NCI-H748 treated with DMSO at 0.1 percent for 48 hours (cell line): ENCODE measurements around the gene FGD2.
"Not testable (repeated sequence)": the region's sequence is repeated elsewhere in the genome, so short reads cannot be mapped to it uniquely, and the experiment has no call there.

Source experiments
- DNase-seq: peaks from one replicate; lab custom pipeline; 2025; lab: John Stamatoyannopoulos, UW

FGD2 gene

GRCh38 chr6:37058984-37059343 lies 53.5 kb downstream of the FGD2 start:
- DNase-seq = not testable (repeated sequence)

GRCh38 chr6:37059344-37060194 lies 54.1 kb downstream of the FGD2 start:
- DNase-seq = no peak

- no peak for DNase-seq
Observed at GRCh38 chr6:37060195-37060559, 54.7 kb downstream of the FGD2 start.

- DNase-seq = no peak
Observed at GRCh38 chr6:37061157-37061804, 55.8 kb downstream of the FGD2 start.

- DNase-seq = no peak
Observed at GRCh38 chr6:37062424-37062823, 57.0 kb downstream of the FGD2 start.

- DNase-seq = no peak
Observed at GRCh38 chr6:37068356-37069270, 63.2 kb downstream of the FGD2 start.

GRCh38 chr6:37069639-37070038 lies 64.2 kb downstream of the FGD2 start:
- DNase-seq = no peak

- no peak for DNase-seq
Observed at GRCh38 chr6:37072526-37072925, 67.1 kb downstream of the FGD2 start.

- DNase-seq = no peak
Observed at GRCh38 chr6:37074053-37074827, 68.8 kb downstream of the FGD2 start.

- no peak for DNase-seq
Observed at GRCh38 chr6:37077191-37077904, 71.9 kb downstream of the FGD2 start.

- no peak for DNase-seq
Observed at GRCh38 chr6:37077905-37078296, 72.4 kb downstream of the FGD2 start.
